Measurements from ENCODE around the gene TMTC4.

The TMTC4 gene

GRCh38 chr13:100664171-100664900, 10.3 kb downstream of the TMTC4 start:
- Histone ChIP-seq H3K9me3 (no peaks in the 10 kb centered on the region), H3K36me3 (peaks cover 31% of the 10 kb centered on the region), H3K4me1 (no peaks in the 10 kb centered on the region), H3K27me3 (no peaks in the 10 kb centered on the region), H3K4me3 (ENCODE audit: low read depth, low read length) (no peak overlapping the region)
- no peak for TF ChIP-seq CTCF (IDR thresholded peaks at IDR 0.05; ENCODE audit: low read depth, low read length)
- no peak for DNase-seq

- Histone ChIP-seq H3K4me3 (ENCODE audit: low read depth, low read length) (no peak overlapping the region), H3K4me1 (no peaks in the 10 kb centered on the region), H3K9me3 (no peaks in the 10 kb centered on the region), H3K27me3 (no peaks in the 10 kb centered on the region), H3K36me3 (peaks cover 24% of the 10 kb centered on the region)
- no peak for DNase-seq
- TF ChIP-seq CTCF (IDR thresholded peaks at IDR 0.05; ENCODE audit: low read depth, low read length), result no peak
Measured at GRCh38 chr13:100662468-100663211, 12.0 kb downstream of the TMTC4 start.

GRCh38 chr13:100660761-100661160, 13.8 kb downstream of the TMTC4 start:
- no peak overlapping the region for H3K4me3 ChIP-seq (ENCODE audit: low read depth, low read length)
- H3K9me3 ChIP-seq, result no peaks in the 10 kb centered on the region
- H3K4me1 ChIP-seq, result no peaks in the 10 kb centered on the region
- TF ChIP-seq CTCF (IDR thresholded peaks at IDR 0.05; ENCODE audit: low read depth, low read length), result no peak
- peaks cover 17% of the 10 kb centered on the region for H3K36me3 ChIP-seq
- DNase-seq, result no peak
- no peaks in the 10 kb centered on the region for H3K27me3 ChIP-seq

- Histone ChIP-seq H3K9me3 (no peaks in the 10 kb centered on the region), H3K36me3 (peaks cover 22% of the 10 kb centered on the region), H3K27me3 (no peaks in the 10 kb centered on the region), H3K4me1 (no peaks in the 10 kb centered on the region), H3K4me3 (ENCODE audit: low read depth, low read length) (no peak overlapping the region)
- DNase-seq, result no peak
- no peak for TF ChIP-seq CTCF (IDR thresholded peaks at IDR 0.05; ENCODE audit: low read depth, low read length)
Measured at GRCh38 chr13:100659578-100659977, 15.0 kb downstream of the TMTC4 start.

- no peaks in the 10 kb centered on the region for H3K4me1 ChIP-seq
- no peak for TF ChIP-seq CTCF (IDR thresholded peaks at IDR 0.05; ENCODE audit: low read depth, low read length)
- H3K9me3 ChIP-seq, result no peaks in the 10 kb centered on the region
- DNase-seq, result no peak
- no peak overlapping the region for H3K4me3 ChIP-seq (ENCODE audit: low read depth, low read length)
- no peaks in the 10 kb centered on the region for H3K27me3 ChIP-seq
- H3K36me3 ChIP-seq, result peaks cover 17% of the 10 kb centered on the region
Measured at GRCh38 chr13:100658363-100658762, 16.2 kb downstream of the TMTC4 start.

GRCh38 chr13:100657881-100658315, 16.7 kb downstream of the TMTC4 start:
- TF ChIP-seq CTCF (IDR thresholded peaks at IDR 0.05; ENCODE audit: low read depth, low read length), result no peak
- Histone ChIP-seq H3K9me3 (no peaks in the 10 kb centered on the region), H3K36me3 (peaks cover 20% of the 10 kb centered on the region), H3K4me3 (ENCODE audit: low read depth, low read length) (no peak overlapping the region), H3K27me3 (no peaks in the 10 kb centered on the region), H3K4me1 (no peaks in the 10 kb centered on the region)
- no peak for DNase-seq

Data from BE2C (cell line).